Measurements from ENCODE around the gene TANGO2.

GRCh38 chr22:20064140-20064480, 43.2 kb downstream of the TANGO2 start:
- TF ChIP-seq POLR2AphosphoS5 (IDR thresholded peaks at IDR 0.05; ENCODE audit: low read depth, low read length) (no peak), POLR2A (IDR thresholded peaks at IDR 0.05; ENCODE audit: low read depth, low read length) (no peak)
